Upper lobe of left lung (tissue), 6 donors: ENCODE measurements around the gene GSTT2. TPM values are rescaled to one million over a fixed set of nuclear protein-coding genes. Genes with fewer than 3 reads are reported as not detected.

Experiments
- ATAC-seq, 2 donors: fragments of 200-7000 bp; cut with Tn5 transposase; one replicate each; pipeline ENCODE4 v1.9.1; 2022; ENCODE audit warnings: mild to moderate bottlenecking in 2 of 2, moderate library complexity in 2 of 2; ENCODE audit not compliant: low FRiP score in 2 of 2
- DNase-seq, 2 donors: peaks; one replicate each; pipeline ENCODE4 v3.0.0-alpha.2; 2019 to 2020
- H3K27ac ChIP-seq, 4 donors: fragments of 200-600 bp; sonication (generic); one replicate each; pipeline ENCODE4 v1.5.1; 2016 to 2019
- H3K27me3 ChIP-seq, 4 donors: fragments of 200-600 bp; sonication (generic); one replicate each; pipeline ENCODE4 v1.5.1; 2017 to 2019
- H3K36me3 ChIP-seq, 4 donors: fragments of 200-600 bp; sonication (generic); one replicate each; pipeline ENCODE4 v1.5.1; 2016 to 2019
- H3K4me1 ChIP-seq, 4 donors: fragments of 200-600 bp; sonication (generic); one replicate each; pipeline ENCODE4 v1.5.1; 2018 to 2019
- H3K4me3 ChIP-seq, 4 donors: fragments of 200-600 bp; sonication (generic); one replicate each; pipeline ENCODE4 v1.5.1; 2017 to 2019; ENCODE audit warnings: mild to moderate bottlenecking in 2 of 4, moderate library complexity in 1 of 4
- H3K9me3 ChIP-seq, 4 donors: fragments of 200-600 bp; sonication (generic); one replicate each; pipeline ENCODE4 v1.5.1; 2018 to 2019
- EP300 ChIP-seq, 4 donors: sonication (generic); formaldehyde crosslinking; IDR thresholded peaks; one replicate each; pipeline ENCODE4 v1.5.1; 2017; ENCODE audit warnings: antibody characterized with exemption in 4 of 4, control low read depth in 2 of 4
- POLR2A ChIP-seq, 4 donors: fragments of 450-650 bp; IDR thresholded peaks; one replicate each; pipeline ENCODE4 v1.5.1; 2016 to 2017; ENCODE audit warnings: antibody characterized with exemption in 4 of 4, mild to moderate bottlenecking in 2 of 4
- POLR2AphosphoS5 ChIP-seq, 2 donors: sonication (generic); formaldehyde crosslinking; IDR thresholded peaks; one replicate each; pipeline ENCODE4 v1.5.1; 2017; ENCODE audit warnings: antibody characterized with exemption in 2 of 2
- WGBS, 2 donors: methylation state at CpG; one replicate each; pipeline ENCODE4 v1.1.5; 2017 to 2018; 5-methylcytosine and 5-hydroxymethylcytosine counted together
- total RNA-seq, 6 donors: library from RNA; depleted of rRNA in 4 of 6; stranded (reverse); fragments of >200 nt in 4 of 6; gene quantifications; one replicate each; pipeline versions ENCODE4 v1.1.0 to v1.2.1, GENCODE V29; 2016 to 2021
- TF ChIP-seq, protein P1 (sequence below), 6 experiments: fragments of 450-650 bp in 4 of 6; fragments of 200-600 bp in 2 of 6; sonication (generic) in 2 of 6; IDR thresholded peaks; one replicate each; pipeline ENCODE4 v1.5.1; 2016 to 2019; ENCODE audit warnings: antibody characterized with exemption in 6 of 6
- donor health status: DM: no; HTN: no; CAD: no; lungs with moderate emphysema.
- donor health status: DM: no; HTN: yes; CAD: no; lungs with severe emphysema.

GSTT2 gene
- total RNA-seq, 6 donors from 2014 or later: 0.29 to 0.88 TPM; not detected in 4

GRCh38 chr22:24029304-24029703 is 49.4 kb downstream of the GSTT2 start:
- no peaks in the 10 kb centered on the region for H3K9me3 ChIP-seq
- ATAC-seq: no peak
- TF ChIP-seq, protein P1, sequence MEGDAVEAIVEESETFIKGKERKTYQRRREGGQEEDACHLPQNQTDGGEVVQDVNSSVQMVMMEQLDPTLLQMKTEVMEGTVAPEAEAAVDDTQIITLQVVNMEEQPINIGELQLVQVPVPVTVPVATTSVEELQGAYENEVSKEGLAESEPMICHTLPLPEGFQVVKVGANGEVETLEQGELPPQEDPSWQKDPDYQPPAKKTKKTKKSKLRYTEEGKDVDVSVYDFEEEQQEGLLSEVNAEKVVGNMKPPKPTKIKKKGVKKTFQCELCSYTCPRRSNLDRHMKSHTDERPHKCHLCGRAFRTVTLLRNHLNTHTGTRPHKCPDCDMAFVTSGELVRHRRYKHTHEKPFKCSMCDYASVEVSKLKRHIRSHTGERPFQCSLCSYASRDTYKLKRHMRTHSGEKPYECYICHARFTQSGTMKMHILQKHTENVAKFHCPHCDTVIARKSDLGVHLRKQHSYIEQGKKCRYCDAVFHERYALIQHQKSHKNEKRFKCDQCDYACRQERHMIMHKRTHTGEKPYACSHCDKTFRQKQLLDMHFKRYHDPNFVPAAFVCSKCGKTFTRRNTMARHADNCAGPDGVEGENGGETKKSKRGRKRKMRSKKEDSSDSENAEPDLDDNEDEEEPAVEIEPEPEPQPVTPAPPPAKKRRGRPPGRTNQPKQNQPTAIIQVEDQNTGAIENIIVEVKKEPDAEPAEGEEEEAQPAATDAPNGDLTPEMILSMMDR (IDR thresholded peaks at IDR 0.05): no peak
- no peak for TF ChIP-seq POLR2AphosphoS5 (IDR thresholded peaks at IDR 0.05)
- TF ChIP-seq EP300 (IDR thresholded peaks at IDR 0.05): no peak
- no peak for TF ChIP-seq POLR2A (IDR thresholded peaks at IDR 0.05)
- no peak for DNase-seq
- H3K27ac ChIP-seq: no peak overlapping the region
- no peaks in the 10 kb centered on the region for H3K27me3 ChIP-seq
- no peaks in the 10 kb centered on the region for H3K4me1 ChIP-seq
- 96% methylated on average over 3 of the region's 3 CpGs for WGBS, 2 donors
- H3K4me3 ChIP-seq: no peak overlapping the region
- H3K36me3 ChIP-seq: peaks cover 0 to 9% (median 0%) of the 10 kb centered on the region in 4 donors

GRCh38 chr22:24030186-24030702 is 50.3 kb downstream of the GSTT2 start:
- TF ChIP-seq, protein P1 (IDR thresholded peaks at IDR 0.05): no peak
- Histone ChIP-seq H3K36me3 (peaks cover 0 to 11% (median 0%) of the 10 kb centered on the region in 4 donors), H3K27ac (no peak overlapping the region), H3K9me3 (no peaks in the 10 kb centered on the region), H3K27me3 (no peaks in the 10 kb centered on the region), H3K4me1 (no peaks in the 10 kb centered on the region), H3K4me3 (no peak overlapping the region)
- no peak for ATAC-seq
- DNase-seq: no peak

Other genes with a start within 250 kb of the GSTT2 start
- 1 to 10 TPM; 3.0 to 9.4 (median 5.4) TPM for gene ZNF70, start 229.0 kb upstream of the GSTT2 start, total RNA-seq
- gene VPREB3, start 225.7 kb upstream of the GSTT2 start, total RNA-seq: under 1 TPM in 2 of 6 donors, not detected in 4; 0.74 to 0.80 TPM
- 1 to 10 TPM in 5 of 6 donors, under 1 TPM in 1; 0.29 to 7.3 (median 4.6) TPM for gene C22orf15, start 217.1 kb upstream of the GSTT2 start, total RNA-seq
- gene CHCHD10, start 212.2 kb upstream of the GSTT2 start, total RNA-seq: 100 to 1,000 TPM in 1 of 6 donors, 10 to 100 TPM in 4, 1 to 10 TPM in 1; 9.1 to 130 (median 39.0) TPM
- gene MMP11, start 207.3 kb upstream of the GSTT2 start, total RNA-seq: 1 to 10 TPM in 2 of 6 donors, under 1 TPM in 1, not detected in 3; 0.57 to 7.7 (median 2.9) TPM
- gene SMARCB1, start 193.2 kb upstream of the GSTT2 start, total RNA-seq: 10 to 100 TPM; 42.8 to 72.8 (median 57.1) TPM
- gene DERL3, start 141.1 kb upstream of the GSTT2 start, total RNA-seq: 10 to 100 TPM in 2 of 6 donors, 1 to 10 TPM in 4; 1.9 to 14.8 (median 5.5) TPM
- gene SLC2A11, start 122.3 kb upstream of the GSTT2 start, total RNA-seq: 10 to 100 TPM in 5 of 6 donors, 1 to 10 TPM in 1; 9.9 to 31.4 (median 16.5) TPM
- 100 to 1,000 TPM in 5 of 6 donors, 10 to 100 TPM in 1; 54.5 to 388 (median 298) TPM for gene MIF, start 85.8 kb upstream of the GSTT2 start, total RNA-seq
- gene GSTT2B, start 18.9 kb upstream of the GSTT2 start, total RNA-seq: 10 to 100 TPM in 1 of 6 donors, 1 to 10 TPM in 5; 1.9 to 19.8 (median 7.5) TPM
- gene DDTL, start 13.2 kb upstream of the GSTT2 start, total RNA-seq: 1 to 10 TPM in 3 of 6 donors, under 1 TPM in 1, not detected in 2; 0.91 to 5.7 (median 2.5) TPM
- gene DDT, start 5.7 kb upstream of the GSTT2 start, total RNA-seq: 100 to 1,000 TPM; 113 to 190 (median 127) TPM
- not detected for gene GSTT4, start 25.3 kb downstream of the GSTT2 start, total RNA-seq
- gene CABIN1, start 31.2 kb downstream of the GSTT2 start, total RNA-seq: 100 to 1,000 TPM in 2 of 6 donors, 10 to 100 TPM in 4; 55.3 to 176 (median 95.3) TPM
- 100 to 1,000 TPM; 191 to 645 (median 348) TPM for gene SUSD2, start 201.4 kb downstream of the GSTT2 start, total RNA-seq